ENCODE data around the gene SLC28A1. TPM values are rescaled to one million over a fixed set of nuclear protein-coding genes. Genes with fewer than 3 reads are reported as not detected.

The SLC28A1 gene
- total and polyA plus RNA-seq, 2 of the 4 experiments (the other 2 are of a cell fraction), result not detected

DNA sequence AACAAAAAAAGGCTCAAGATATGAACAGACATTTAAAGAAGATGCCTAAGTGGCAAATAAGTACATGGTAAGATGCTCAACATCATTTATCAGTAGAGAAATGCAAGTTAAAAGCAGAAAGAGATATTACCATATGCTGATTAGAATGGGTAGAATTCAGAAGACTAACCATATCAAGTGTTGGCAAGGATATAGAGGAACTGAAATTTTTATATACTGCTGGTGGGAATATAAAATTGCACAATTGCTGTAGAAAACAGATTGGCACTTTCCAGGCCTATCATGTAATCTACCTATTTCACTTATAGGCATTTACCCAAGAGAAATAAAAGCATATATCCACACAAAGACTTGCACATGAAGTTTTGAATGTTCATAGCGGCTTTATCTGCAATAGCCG, 17.1 kb downstream of the SLC28A1 start:
- Histone ChIP-seq H3K9ac (ENCODE audit: low read depth, low read length) (no peak overlapping the region), H3K27me3 (ENCODE audit: control insufficient read depth, insufficient read depth, low read length) (peaks cover 9% of the 10 kb centered on the region), H3K9me1 (ENCODE audit: insufficient read depth, low read length) (no peaks in the 10 kb centered on the region), H3K4me1 (ENCODE audit: control insufficient read depth, insufficient read depth, low read length) (no peaks in the 10 kb centered on the region), H4K5ac (ENCODE audit: low read depth, low read length) (no peak overlapping the region), H3K9me3 (ENCODE audit: control insufficient read depth, insufficient read depth, low read length) (0 out of 2 replicates have a peak, but pooled peaks cover 3% of the 10 kb centered on the region), H3K14ac (replicated peaks; ENCODE audit: low read depth, low read length) (no peak overlapping the region), H2BK120ac (ENCODE audit: low read depth, low read length) (no peak overlapping the region), H2AFZ (replicated peaks; ENCODE audit: low read length, poor library complexity) (no peak overlapping the region), H3K4ac (ENCODE audit: low read depth, low read length) (no peak overlapping the region), H3K56ac (ENCODE audit: extremely low read depth, insufficient read depth, low read length) (no peak overlapping the region), H2BK15ac (ENCODE audit: low read depth, low read length) (no peak overlapping the region), H3K36me3 (ENCODE audit: control insufficient read depth, insufficient read depth, low read length) (no peaks in the 10 kb centered on the region), H3K79me1 (ENCODE audit: low read depth in 1 of 2, low read length in 2 of 2) (no peaks in the 10 kb centered on the region), H3K27ac (ENCODE audit: insufficient read depth, low read length) (no peak overlapping the region), H3K18ac (ENCODE audit: low read depth, low read length) (no peak overlapping the region), H2BK5ac (ENCODE audit: low read depth, low read length, poor library complexity, severe bottlenecking) (no peak overlapping the region), H2BK20ac (ENCODE audit: low read depth, low read length) (no peak overlapping the region), H2AK5ac (ENCODE audit: low read depth, low read length) (no peak overlapping the region), H3K4me2 (ENCODE audit: low read depth, low read length) (no peak overlapping the region), H2AK9ac (replicated peaks; ENCODE audit: low read depth, low read length, poor library complexity) (no peak overlapping the region), H4K91ac (ENCODE audit: insufficient read depth, low read depth, low read length) (no peak overlapping the region), H3K23ac (ENCODE audit: low read depth, low read length) (no peak overlapping the region), H3K4me3 (ENCODE audit: insufficient read depth, low read depth, low read length) (no peak overlapping the region), H4K8ac (ENCODE audit: low read depth in 2 of 2, low read length in 2 of 2) (no peak overlapping the region), H4K20me1 (ENCODE audit: insufficient read depth, low read length) (no peaks in the 10 kb centered on the region)
- in situ Hi-C loops (cut with MboI; ENCODE audit: low sequenced_read_pairs), result no loop called here
- no peak for ATAC-seq (ENCODE audit: low read depth)
- dilution Hi-C loops (cut with HindIII; ENCODE audit: low sequenced_read_pairs, unreplicated experiment), result no loop called here
- intact Hi-C loops (cut with micrococcal nuclease), result no loop called here
- no CpG with 5 or more reads among the region's 2 CpGs for WGBS, 2 experiments (ENCODE audit: extremely low coverage in 2 of 2, insufficient read length in 1 of 2)
- no peak for TF ChIP-seq MAFK (IDR thresholded peaks at IDR 0.05; ENCODE audit: low read depth, low read length)
- no peak for TF ChIP-seq POLR2A (IDR thresholded peaks at IDR 0.05; ENCODE audit: low read depth, low read length)
- TF ChIP-seq, protein P1, sequence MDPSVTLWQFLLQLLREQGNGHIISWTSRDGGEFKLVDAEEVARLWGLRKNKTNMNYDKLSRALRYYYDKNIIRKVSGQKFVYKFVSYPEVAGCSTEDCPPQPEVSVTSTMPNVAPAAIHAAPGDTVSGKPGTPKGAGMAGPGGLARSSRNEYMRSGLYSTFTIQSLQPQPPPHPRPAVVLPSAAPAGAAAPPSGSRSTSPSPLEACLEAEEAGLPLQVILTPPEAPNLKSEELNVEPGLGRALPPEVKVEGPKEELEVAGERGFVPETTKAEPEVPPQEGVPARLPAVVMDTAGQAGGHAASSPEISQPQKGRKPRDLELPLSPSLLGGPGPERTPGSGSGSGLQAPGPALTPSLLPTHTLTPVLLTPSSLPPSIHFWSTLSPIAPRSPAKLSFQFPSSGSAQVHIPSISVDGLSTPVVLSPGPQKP (IDR thresholded peaks at IDR 0.05; ENCODE audit: borderline replicate concordance, low read depth, low read length), result no peak
- no peak for TF ChIP-seq CHD1 (IDR thresholded peaks at IDR 0.05; ENCODE audit: low read depth, low read length)
- TF ChIP-seq MXI1 (IDR thresholded peaks at IDR 0.05; ENCODE audit: borderline replicate concordance, low read depth, low read length), result no peak
- TF ChIP-seq RFX5 (IDR thresholded peaks at IDR 0.05; ENCODE audit: low read depth, low read length), result no peak
- TF ChIP-seq SMC3 (IDR thresholded peaks at IDR 0.05; ENCODE audit: low read depth, low read length), result no peak
- TF ChIP-seq USF2 (IDR thresholded peaks at IDR 0.05; ENCODE audit: low read depth, low read length), result no peak
- TF ChIP-seq RCOR1 (IDR thresholded peaks at IDR 0.05; ENCODE audit: insufficient replicate concordance, low read length), result no peak
- POLR2A ChIA-PET (ENCODE audit: unreplicated experiment), result no interaction called here
- CTCF ChIA-PET, result no interaction called here
- DNase-seq, result no peak
- BruUV-seq (replicated peaks), result no TSS peak
